NCI-H460 (cell line): ENCODE measurements around the gene NPHP4. TPM values are rescaled to one million over a fixed set of nuclear protein-coding genes. Genes with fewer than 3 reads are reported as not detected.

ENCODE experiments used
- DNase-seq: peaks from one replicate; pipeline ENCODE4 v3.0.0-alpha.2; 2016; ENCODE audit warnings: low read depth; ENCODE audit errors: extremely low read depth
- polyA plus RNA-seq: library from polyadenylated mRNA; depleted of rRNA; stranded (reverse); fragments of >200 nt; gene quantifications from 2 replicates; pipeline ENCODE4 v1.2.3, GENCODE V29; 2014; cell fraction: nucleus; rRNA removed
- total RNA-seq: library from RNA; depleted of rRNA; stranded (reverse); fragments of >200 nt; shearing (Covaris generic); gene quantifications from 2 replicates; pipeline ENCODE4 v1.2.3, GENCODE V29; 2014; rRNA removed

The NPHP4 gene
- total RNA-seq = 7.5 and 8.6 TPM in 2 replicates
- 39.2 and 55.8 TPM in 2 replicates for polyA plus RNA-seq

DNA sequence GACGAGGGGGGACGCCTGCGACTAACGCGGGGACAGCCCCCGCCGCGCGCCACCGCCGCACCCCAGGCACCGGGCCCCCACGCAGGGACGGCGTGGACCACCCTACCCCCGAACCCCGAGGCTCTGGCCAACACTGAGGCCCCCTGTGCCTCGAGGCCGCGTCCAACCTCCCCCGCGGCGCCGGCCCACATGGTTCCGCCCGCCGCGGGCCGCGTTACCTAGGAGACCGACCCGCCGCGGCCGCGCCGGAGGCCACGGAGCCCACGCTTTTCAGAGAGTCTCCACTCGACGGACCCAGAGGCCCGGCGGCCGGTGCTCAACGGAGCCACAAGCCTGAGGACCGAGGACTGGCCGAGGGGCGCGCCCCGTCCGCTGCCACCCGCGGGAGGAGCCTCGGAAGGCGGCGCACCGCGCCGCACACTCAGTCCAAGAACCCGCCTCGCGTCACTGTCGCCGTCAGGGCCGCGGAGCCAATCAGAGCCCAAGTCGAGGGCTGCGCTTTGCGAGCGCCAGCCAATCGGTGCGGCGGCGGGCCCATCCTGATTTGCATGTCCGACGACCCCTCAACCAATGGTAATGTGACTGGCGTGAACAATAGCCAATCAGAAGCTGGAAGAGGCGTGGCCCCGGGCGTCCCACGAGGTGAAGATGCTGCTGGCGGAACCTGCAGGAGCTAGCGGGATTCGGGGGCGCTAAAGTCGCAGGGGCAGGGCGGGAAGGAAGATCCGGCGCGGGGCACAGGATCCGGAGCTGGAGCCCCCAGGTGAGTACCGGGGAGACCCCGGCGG is at the start of gene NPHP4:
Gene NPHP4, minus strand, starts transcription at position 400 of the 788 bp plus-strand sequence. CDS start 6,136 bp downstream, outside the sequence.
- peak; percentile 98 for DNase-seq

DNA sequence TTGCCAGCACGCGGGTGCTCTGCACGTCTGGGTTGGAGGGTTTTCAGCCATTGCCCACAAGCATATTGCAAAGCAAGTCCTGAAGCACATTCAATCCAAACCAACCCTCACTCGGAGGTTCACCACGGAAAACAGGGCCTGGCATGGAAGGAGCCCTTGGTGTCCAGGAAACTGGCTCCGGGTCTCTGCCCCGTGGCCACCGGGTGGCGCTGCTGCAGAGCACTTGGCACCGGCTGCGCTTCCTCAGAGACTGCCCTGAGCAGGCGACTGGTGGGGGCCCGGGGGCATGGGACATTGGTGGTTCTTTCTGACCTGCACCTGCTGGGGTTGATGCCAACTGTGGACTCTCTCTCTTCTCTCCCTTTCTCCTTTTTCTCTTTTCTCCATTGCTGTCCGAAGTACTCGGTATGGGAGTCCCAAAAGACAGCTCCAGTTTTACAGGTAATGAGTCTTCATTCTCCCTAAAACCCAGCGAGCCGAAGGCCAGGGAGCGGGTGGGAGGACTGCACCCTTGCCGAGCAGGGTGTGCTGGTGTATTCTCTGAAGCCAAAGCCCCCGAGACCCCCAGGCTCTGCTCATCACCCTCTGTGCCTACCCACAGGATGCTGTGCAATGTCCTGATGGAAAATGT is 49.3 kb upstream of the NPHP4 start:
- no peak for DNase-seq

DNA sequence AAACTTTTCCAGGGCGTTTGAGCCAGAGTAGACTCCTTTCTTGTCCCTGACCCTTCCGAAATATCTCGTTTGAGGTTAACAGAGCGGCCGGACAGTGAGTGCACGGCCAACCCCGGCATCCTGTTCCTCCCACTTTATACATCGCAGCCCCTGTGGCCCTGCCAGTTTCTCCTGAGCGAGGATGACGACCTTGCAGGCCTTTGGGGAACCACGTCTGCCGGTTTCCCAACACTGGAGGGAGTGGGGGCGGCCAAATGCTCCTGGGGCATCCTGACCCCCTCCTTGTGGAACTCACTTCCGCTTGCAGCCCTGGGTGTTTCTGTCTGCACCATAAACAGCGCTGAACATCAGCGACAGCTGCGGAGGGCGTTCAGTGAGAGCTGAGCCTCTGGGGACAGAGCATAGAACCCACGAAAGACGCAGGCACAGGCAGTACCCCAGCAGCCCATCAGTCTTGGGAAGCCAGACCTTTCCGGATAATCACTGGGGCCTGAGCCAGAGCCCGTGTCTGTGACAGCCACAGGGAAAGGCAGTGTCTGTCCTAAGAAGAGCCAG is 48.7 kb upstream of the NPHP4 start:
- DNase-seq = no peak

DNA sequence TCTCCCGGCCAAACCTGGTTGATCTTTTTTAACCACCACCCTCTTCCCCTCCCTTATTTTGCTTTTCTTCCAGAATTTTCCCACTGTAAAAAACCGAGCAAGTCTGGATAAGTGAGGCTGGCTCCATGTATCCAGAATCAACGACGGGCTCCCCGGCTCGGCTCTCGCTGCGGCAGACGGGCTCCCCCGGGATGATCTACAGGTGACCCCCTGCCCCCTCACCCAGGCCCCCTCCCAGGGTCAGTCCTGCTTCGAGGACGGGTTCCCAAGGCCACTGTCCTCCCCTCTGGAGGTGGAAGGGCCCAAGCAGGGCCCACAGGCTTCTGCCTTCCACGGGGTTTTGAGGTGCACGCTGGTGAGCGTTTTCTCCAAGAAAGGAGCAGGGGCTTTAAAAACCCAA is 48.2 kb upstream of the NPHP4 start:
- no peak for DNase-seq

DNA sequence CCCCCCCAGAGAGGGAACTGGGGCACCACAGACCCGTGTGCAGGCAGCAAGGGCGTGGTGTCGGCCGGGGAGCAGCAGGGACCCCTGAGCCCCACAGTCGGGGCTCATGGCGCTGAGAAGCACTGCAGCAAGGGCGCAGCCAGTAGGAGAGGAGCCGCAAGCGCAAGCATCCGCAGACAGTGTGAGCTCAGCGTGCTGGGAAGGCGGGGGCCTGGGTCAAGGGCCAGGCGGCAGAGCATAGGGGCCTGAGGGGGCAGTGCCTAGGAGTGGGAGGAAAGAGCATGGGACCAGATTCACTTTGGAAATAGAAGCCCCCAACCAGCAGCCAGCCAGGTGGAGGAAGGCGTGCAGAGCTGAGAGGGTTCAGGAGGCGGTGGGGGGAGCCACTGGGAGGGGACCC is 46.8 kb upstream of the NPHP4 start:
- no peak for DNase-seq

DNA sequence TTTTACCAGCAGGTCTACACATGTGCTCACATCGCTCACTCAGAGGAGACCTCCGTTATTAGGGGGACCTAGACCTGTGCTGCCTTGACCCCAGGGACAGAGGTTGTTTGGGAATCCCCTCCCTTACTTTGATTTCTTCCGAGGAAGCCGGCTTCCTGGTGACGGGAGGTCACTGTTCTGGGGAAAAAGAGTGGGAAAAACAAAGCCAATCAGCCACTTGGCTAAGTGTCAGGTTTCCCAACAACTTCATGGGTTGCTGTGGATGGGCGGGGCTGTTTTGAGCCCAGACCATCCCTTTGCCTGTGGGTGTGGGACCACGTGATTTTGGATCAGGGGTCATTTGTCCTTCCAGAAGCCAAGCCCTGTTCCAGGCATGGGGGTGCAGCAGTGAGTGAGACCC is 46.4 kb upstream of the NPHP4 start:
- DNase-seq = no peak

DNA sequence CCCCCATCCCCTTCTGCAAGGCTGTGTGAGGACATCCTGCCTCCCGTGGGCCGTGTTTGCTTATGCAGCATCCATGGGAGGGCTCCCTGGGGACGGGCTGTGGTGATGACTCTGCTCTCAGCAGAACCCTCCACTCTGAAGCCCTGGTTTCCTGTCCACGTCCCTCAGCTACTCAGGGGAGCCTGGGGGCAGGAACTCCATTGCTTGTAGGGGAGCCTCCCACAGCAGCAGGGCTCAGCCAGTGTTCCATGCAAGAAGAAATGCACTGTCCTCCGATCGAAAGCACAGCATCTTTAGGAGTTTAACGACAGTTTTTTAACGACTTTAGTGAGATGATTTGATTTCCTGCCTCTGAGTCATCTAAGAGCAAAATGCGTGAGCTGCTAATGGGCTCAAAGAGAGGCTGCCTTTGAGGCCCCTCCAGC is 45.1 kb upstream of the NPHP4 start:
- no peak for DNase-seq

DNA sequence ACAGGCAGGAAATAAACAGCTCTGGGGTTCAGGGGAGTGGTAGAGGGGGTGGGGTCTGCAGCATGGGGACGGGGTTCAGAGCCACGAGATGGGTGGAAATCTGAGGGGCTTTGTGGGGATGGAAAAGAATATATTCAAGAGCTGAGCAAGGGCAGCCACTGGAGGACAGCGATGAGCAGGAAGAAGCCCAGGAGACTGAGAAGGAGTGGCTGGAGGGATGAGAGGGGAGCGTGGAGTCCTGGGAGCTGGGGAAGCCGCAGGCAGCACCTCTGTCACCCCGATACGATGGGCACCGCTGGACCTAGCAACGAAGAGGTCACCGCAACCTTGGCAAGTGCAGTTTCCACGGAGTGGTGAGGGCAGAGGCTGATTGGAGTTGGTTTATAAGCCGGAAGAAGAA is 43.5 kb upstream of the NPHP4 start:
- no peak for DNase-seq

DNA sequence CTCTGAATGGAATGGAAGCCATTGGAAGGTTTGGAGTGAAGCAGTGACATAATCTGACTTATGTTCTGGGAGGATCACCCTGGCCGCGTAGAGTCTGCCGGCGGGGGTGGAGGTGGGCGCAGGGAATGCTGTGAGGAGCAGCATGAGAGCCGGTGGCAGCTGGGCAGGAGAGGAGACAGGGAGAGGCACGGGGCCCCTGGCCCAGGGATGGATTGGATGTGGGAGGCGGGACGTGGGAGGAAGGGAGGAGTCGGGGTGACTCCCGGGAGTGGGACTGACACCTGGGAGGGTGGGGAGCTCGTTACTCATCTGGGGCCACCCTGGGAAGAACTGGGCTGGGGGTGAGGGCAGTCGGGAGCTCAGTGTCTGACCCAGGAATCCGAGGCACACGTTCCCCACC is 43.1 kb upstream of the NPHP4 start:
- no peak for DNase-seq

DNA sequence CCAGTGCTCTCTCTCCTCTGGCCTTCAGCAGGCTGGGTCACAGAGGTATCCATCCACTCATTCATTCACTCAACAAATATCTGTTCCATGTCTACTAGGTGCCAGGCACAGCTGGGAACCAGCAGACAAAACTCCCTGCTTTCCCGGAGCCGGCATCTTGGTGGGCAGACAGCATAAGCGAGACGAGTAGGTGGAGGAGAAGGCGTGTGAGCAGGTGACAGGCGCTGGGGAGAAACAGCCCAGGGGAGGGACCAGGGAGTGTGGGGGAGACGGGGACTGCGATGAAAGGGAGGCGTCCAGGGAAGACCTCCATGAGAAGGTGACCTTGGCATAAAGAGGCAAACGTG is 42.5 kb upstream of the NPHP4 start:
- no peak for DNase-seq

DNA sequence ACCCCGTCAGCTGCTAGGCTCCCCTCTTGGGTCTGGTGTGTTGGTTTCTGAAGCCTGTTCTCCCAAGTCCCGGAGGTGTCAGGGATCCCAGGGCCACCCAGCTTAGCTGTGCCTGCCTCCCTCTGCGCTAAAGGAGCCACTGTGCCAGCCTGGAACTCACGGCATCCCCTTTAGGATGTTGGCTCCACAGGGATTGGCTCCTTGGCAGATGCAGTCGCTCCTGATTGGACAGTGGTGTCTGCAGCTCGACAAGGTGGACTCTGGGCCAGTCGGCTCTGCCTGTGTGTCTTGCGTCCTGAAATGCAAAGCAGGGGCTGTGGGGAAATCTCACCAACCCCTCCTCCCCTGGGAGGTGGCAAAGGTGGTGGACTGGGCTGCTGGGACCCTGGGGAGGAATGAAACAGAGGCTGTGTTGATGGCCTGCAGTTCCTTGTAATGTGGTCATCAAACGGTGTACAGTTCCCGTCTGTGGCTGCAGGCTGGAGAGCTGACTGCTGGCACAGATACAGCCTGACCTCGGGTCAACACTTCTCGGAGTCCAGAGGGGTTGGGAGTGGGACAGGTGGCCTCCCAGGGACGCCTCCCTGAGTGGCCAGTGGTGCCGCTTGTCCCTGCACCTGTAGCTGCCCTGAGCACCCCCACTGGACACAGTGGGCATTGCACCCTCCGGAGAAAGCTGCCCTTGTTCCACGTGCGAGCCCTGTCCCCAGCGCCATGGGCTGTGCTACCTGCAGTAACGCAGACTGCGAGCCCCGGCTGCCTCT is 41.9 kb upstream of the NPHP4 start:
- DNase-seq = no peak

DNA sequence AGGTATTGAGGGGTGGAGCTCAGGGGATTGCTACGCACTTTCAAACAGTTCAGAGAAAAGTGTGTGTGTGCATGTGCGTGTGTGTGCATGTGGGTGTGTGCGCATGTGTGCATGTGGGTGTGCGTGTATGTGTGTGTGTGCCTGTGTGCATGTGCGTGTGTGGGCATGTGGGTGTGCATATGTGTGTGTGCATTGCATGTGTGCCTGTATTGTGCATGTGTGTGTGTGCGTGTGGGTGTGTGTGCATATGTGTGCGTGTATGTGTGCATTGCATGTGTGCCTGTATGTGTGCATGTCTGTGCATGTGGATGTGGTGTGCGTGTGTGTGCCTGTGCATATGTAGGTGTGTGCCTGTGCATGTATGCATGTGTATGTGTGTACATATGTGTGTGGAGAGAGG is 40.9 kb upstream of the NPHP4 start:
- no peak for DNase-seq

DNA sequence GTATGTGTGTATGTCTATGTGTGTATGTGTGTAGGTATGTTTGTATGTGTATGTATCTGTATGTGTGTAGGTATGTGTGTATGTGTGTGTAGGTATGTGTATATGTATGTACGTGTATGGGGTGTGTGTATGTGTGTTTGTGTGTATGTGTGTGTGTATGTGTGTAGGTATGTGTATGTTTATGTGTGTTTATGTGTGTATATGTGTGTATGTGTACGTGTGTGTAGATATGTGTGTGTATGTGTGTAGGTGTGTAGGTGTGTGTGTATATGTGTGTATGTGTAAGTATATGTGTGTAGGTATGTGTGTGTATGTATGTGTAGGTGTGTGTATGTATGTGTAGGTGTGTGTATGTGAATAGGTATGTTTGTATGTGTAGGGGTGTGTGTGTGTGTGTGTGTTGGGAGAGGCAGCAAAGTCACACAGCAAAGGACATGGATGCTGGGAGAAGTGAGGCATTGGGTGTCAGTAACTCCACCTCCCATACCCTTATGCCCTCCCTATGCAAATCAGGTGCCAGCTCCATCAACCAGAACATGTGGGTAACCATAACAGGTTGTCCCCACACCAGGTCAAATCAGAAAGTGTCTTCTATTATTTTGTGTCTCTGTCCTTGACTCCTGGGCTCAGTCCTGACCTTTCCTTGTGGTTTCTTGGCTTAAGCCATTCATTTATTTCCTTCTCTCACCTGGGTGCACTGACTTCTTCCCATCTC is 38.5 kb upstream of the NPHP4 start:
- no peak for DNase-seq

DNA sequence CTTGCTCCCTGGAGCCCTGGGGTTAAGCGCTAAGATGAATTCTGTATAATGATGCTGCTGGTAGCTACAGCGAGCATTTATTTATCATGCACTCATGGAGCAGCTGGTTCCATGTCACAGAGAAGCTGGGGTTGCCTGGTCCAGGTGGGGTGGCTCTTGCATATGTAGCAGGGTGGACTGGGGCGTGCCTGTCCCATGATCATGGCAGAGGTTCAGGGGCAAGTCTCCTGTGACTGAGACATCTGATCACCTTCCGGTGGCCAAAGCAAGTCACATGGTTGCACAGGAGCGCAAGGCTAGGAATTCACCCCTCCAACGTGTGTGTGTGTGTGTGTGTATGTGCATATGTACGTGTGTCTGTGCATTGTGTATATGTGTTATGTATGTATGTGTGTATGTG is 37.9 kb upstream of the NPHP4 start:
- no peak for DNase-seq

DNA sequence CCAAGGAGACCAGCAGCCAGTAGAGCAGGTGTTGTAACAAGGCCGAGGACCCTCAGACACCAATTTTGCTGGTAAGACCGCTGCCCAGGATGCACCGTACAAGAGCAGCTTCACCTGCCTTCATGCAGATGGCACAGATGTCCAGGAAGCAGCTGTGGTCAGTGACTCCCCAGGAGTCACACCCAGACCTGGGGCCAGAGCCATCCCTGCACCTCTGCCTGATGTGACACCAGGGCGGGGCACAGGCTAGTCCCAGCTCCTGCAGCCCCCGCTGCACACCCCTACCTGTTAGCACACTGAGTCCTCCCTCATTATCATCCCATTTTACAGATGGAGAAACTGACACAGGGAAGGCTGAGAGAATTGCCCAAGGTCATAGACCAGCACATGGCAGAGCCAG is 37.1 kb upstream of the NPHP4 start:
- DNase-seq = no peak

DNA sequence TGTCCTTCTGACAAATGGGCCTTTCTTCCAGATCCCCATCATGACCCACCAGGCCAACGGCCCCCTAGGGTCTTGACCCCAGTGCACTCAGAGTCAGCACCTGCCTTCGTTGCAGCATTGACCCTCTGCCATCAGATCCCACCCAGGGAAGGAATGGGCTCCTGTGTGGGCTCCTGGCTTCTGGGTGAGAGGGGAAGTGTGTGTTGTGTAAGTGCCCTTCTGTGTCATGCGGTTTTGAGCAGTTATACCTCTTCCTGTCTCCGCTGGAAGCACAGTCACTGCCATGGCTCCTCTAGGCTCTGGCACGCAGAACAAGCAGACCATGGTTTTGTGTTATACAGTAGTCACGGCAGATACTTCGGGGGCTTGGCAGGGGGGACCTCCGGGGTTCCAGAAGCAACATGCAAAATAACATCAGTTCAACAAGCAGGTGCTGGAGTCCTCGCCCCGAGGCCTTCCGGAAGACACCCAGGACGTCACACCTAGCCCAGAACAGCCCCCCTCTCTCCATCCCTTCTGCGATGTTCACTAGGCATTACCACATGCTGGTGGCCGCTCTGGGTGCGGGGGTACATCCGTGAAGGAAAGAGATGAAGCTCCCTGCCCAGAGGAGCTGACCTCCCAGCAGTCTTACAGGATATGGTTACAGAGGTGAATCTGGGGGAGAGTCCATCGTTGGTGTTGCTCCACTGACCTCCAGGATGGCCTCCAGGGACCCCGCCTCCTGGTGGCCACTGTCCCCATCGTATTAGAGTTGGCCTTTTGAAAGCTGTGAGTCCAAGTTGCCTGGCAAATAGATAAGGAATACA is 36.0 kb upstream of the NPHP4 start:
- no peak for DNase-seq

DNA sequence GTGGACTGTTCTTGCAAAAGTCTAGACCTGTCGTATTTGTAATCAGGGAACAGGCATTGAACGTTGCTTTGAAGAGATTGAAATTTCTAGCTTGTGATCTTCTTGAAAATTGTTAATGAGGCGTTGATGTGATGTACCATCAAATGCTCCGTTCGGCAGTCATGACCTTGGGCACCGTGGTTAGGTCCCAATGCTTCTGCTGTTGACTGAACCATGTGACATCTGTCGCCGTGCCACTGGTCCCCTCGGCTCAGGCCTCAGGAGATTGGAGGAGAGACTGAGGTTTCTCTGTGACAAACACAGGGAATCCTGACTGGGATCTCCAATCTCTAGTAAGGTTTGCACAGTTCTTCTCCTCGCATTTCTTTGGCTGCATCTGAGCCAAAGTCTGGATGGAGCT is 35.4 kb upstream of the NPHP4 start:
- no peak for DNase-seq

DNA sequence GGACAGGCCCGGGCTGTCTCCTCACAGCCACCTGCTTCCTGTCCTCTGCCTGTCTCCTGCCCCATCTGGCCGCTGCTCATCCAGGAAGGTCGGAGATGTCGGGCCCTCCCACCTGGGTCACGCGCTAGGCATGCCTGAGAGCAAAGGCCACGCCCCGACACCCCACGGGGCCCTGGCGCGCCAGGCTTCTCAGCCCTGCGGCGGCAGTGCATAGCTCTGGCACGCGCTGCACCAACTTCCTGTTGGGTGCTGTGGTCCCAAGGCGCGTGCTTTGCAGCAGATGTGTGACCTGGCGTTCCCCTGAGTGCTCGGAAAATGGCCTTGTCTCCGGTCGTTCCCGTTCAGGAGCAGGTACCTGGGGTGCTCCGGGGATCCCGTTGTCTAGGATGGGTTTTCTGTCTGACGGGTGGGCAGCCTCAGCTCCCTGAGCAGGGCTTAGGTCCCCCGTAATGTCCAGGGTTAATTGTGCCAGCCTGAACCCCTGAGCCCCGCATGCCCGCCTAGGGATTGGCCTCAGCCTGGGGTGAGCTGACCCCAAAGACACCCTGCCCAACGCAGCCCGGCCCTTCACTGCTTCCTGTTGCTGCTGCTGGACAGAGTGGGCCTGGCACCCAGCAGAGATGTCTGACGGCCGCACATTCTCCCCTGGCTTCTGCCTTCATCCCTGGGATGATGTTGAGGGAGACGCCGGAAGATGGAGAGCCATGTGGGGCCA is 34.0 kb upstream of the NPHP4 start:
- DNase-seq = peak; percentile 50
